Endothelial cell of umbilical vein (primary cell): Measurements from ENCODE around the gene EMP2.

Experiments
- EZH2 ChIP-seq: IDR thresholded peaks from 2 replicates; pipeline ENCODE4 v1.6.1; 2012; ENCODE audit warnings: borderline replicate concordance, low read depth, mild to moderate bottlenecking, moderate library complexity, low read length, inconsistent platforms; ENCODE audit not compliant: severe bottlenecking
- FOS ChIP-seq: IDR thresholded peaks from 2 replicates; pipeline ENCODE4 v1.6.1; 2011; ENCODE audit warnings: mild to moderate bottlenecking, low read length, moderate library complexity, borderline replicate concordance; ENCODE audit not compliant: insufficient read depth
- GATA2 ChIP-seq: IDR thresholded peaks from 2 replicates; pipeline ENCODE4 v1.7.0; 2011; ENCODE audit warnings: low read depth, mild to moderate bottlenecking, moderate library complexity, mixed read lengths, low read length; ENCODE audit not compliant: insufficient read length, insufficient read depth
- POLR2AphosphoS5 ChIP-seq: IDR thresholded peaks from 2 replicates; pipeline ENCODE4 v1.6.1; 2012; ENCODE audit warnings: low read depth, mild to moderate bottlenecking, control low read depth, low read length, moderate library complexity; ENCODE audit not compliant: insufficient read depth
- TF ChIP-seq, protein P1 (sequence below), 2 donors: IDR thresholded peaks; 1 replicate in 1 of 2; 2 replicates in 1 of 2; pipeline ENCODE4 v1.5.1; 2011; ENCODE audit warnings: low read length in 2 of 2, mild to moderate bottlenecking in 2 of 2, moderate library complexity in 2 of 2, control low read depth in 1 of 2, inconsistent platforms in 1 of 2, low read depth in 1 of 2; ENCODE audit not compliant: insufficient read depth in 1 of 2; ENCODE audit errors: extremely low read depth in 1 of 2

DNA sequence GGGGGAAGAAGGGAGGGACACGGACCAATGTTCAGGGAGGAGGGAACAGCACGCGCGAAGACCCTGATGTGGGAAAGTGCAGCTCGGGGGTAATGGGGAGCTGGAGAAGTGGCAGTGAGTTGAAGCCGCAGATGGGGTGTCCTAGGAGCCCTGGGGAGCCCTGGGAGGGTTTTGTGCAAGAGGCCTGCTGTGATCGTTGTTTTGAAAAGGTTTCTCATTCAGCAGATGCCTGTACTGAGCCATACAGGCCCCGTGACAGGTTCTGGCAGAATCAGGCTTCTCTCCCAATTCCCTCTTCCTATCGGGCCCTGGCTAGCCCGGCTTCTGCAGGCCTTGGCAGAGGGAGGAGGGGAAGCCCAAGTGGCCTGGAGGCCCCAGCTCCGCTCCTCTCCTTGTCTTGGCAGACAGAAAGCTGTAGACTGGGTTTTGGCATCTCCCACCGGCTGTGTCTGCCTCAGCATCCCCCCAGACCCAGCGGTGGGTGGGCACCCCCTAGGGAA, 38.4 kb upstream of the EMP2 start:
- TF ChIP-seq, protein P1, sequence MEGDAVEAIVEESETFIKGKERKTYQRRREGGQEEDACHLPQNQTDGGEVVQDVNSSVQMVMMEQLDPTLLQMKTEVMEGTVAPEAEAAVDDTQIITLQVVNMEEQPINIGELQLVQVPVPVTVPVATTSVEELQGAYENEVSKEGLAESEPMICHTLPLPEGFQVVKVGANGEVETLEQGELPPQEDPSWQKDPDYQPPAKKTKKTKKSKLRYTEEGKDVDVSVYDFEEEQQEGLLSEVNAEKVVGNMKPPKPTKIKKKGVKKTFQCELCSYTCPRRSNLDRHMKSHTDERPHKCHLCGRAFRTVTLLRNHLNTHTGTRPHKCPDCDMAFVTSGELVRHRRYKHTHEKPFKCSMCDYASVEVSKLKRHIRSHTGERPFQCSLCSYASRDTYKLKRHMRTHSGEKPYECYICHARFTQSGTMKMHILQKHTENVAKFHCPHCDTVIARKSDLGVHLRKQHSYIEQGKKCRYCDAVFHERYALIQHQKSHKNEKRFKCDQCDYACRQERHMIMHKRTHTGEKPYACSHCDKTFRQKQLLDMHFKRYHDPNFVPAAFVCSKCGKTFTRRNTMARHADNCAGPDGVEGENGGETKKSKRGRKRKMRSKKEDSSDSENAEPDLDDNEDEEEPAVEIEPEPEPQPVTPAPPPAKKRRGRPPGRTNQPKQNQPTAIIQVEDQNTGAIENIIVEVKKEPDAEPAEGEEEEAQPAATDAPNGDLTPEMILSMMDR (IDR thresholded peaks at IDR 0.05; ENCODE audit: extremely low read depth in 1 of 2, insufficient read depth in 1 of 2, low read depth in 1 of 2, low read length in 2 of 2): no peak
- no peak for TF ChIP-seq POLR2AphosphoS5
- no peak for TF ChIP-seq EZH2
- TF ChIP-seq GATA2: no peak
- no peak for TF ChIP-seq FOS
